HepG2 (cell line): ENCODE measurements around the gene ARAP3. TPM values are rescaled to one million over a fixed set of nuclear protein-coding genes. Genes with fewer than 3 reads are reported as not detected.

ENCODE experiments used
- DNMT1 ChIP-seq: sonication (generic); formaldehyde crosslinking; IDR thresholded peaks from 2 replicates; pipeline ENCODE4 v1.5.1; 2020; ENCODE audit warnings: mild to moderate bottlenecking, missing genetic modification reagents
- KLF13 ChIP-seq: sonication (generic); formaldehyde crosslinking; IDR thresholded peaks from 2 replicates; pipeline ENCODE4 v1.4.0; 2020; ENCODE audit warnings: mild to moderate bottlenecking, missing genetic modification reagents
- KLF16 ChIP-seq, 2 experiments: sonication (generic) in 1 of 2; formaldehyde crosslinking in 1 of 2; IDR thresholded peaks; 2 replicates each; pipeline versions ENCODE4 v1.6.1 to v1.8.0; 2016 to 2023; ENCODE audit warnings: missing genetic modification reagents in 2 of 2, missing compliant biosample characterization in 1 of 2
- MLLT10 ChIP-seq: sonication (generic); formaldehyde crosslinking; IDR thresholded peaks from 2 replicates; pipeline ENCODE4 v1.4.0; 2020; ENCODE audit warnings: missing genetic modification reagents
- NFE2L1 ChIP-seq: sonication (generic); formaldehyde crosslinking; IDR thresholded peaks from 2 replicates; pipeline ENCODE4 v1.4.0; 2020; ENCODE audit warnings: missing genetic modification reagents, mild to moderate bottlenecking, borderline replicate concordance
- POGZ ChIP-seq: sonication (generic); formaldehyde crosslinking; IDR thresholded peaks from 2 replicates; pipeline ENCODE4 v1.4.0; 2020; ENCODE audit warnings: mild to moderate bottlenecking, missing genetic modification reagents
- RAD51 ChIP-seq: fragments of 450-650 bp; IDR thresholded peaks from 2 replicates; pipeline ENCODE4 v1.6.1; 2016; ENCODE audit warnings: borderline replicate concordance
- RBM22 ChIP-seq: fragments of 200-400 bp; formaldehyde crosslinking; optimal IDR thresholded peaks from 2 replicates; pipeline ENCODE3; 2017; ENCODE audit warnings: mild to moderate bottlenecking, low read length, moderate library complexity
- TEAD2 ChIP-seq: sonication (generic); formaldehyde crosslinking; IDR thresholded peaks from 2 replicates; pipeline ENCODE4 v1.9.0; 2021; ENCODE audit warnings: missing genetic modification reagents
- ZFAT ChIP-seq: sonication (generic); formaldehyde crosslinking; conservative IDR thresholded peaks from 2 replicates; pipeline ENCODE4 v1.8.1; 2023; ENCODE audit warnings: missing genetic modification reagents, inconsistent platforms
- ZNF547 ChIP-seq: sonication (generic); formaldehyde crosslinking; IDR thresholded peaks from 2 replicates; pipeline ENCODE4 v1.5.1; 2020; ENCODE audit warnings: mild to moderate bottlenecking, missing genetic modification reagents
- ZNF773 ChIP-seq: sonication (generic); formaldehyde crosslinking; IDR thresholded peaks from 2 replicates; pipeline ENCODE4 v1.4.0; 2020; ENCODE audit warnings: missing genetic modification reagents, borderline replicate concordance
- ZNF790 ChIP-seq: sonication (generic); formaldehyde crosslinking; IDR thresholded peaks from 2 replicates; pipeline ENCODE4 v1.8.0; 2022; ENCODE audit warnings: missing genetic modification reagents, mild to moderate bottlenecking, borderline replicate concordance
- polyA plus RNA-seq, 8 experiments: library from polyadenylated mRNA; depleted of rRNA in 3 of 8; stranded (reverse) in 7 of 8; unstranded in 1 of 8; fragments of >200 nt; fragmentation: Illumina TruSeq in 4 of 8; extraction: Trizol in 4 of 8; gene quantifications; 2 replicates each; pipeline versions ENCODE4 v1.2.1 to v1.2.3, GENCODE V29; 2011 to 2016; ENCODE audit warnings: low read depth in 4 of 8, missing spikeins in 1 of 8, mixed read lengths in 1 of 8; ENCODE audit not compliant: insufficient read depth in 1 of 8
- total RNA-seq, 5 experiments: library from RNA; depleted of rRNA; stranded (reverse); fragments of >200 nt; fragmentation: Illumina TruSeq; extraction: Trizol; gene quantifications; 2 replicates each; pipeline ENCODE4 v1.2.3, GENCODE V29; 2016; ENCODE audit warnings: low read depth in 1 of 5
- TF ChIP-seq, protein P1 (sequence below): sonication (generic); formaldehyde crosslinking; IDR thresholded peaks from 2 replicates; pipeline ENCODE4 v1.5.1; 2020; ENCODE audit warnings: mild to moderate bottlenecking, missing genetic modification reagents, moderate library complexity
- TF ChIP-seq, protein P2 (sequence below): sonication (generic); formaldehyde crosslinking; IDR thresholded peaks from 2 replicates; pipeline ENCODE4 v1.8.0; 2022; ENCODE audit warnings: mild to moderate bottlenecking, missing genetic modification reagents, moderate library complexity
- TF ChIP-seq, protein P3 (sequence below): IDR thresholded peaks from 2 replicates; pipeline ENCODE4 v1.6.1; 2016
- TF ChIP-seq, protein P4 (sequence below): sonication (generic); formaldehyde crosslinking; IDR thresholded peaks from 2 replicates; pipeline ENCODE4 v1.4.0; 2020; ENCODE audit warnings: missing genetic modification reagents
- TF ChIP-seq, protein P5 (sequence below): sonication (generic); formaldehyde crosslinking; IDR thresholded peaks from 2 replicates; pipeline ENCODE4 v1.8.1; 2023; ENCODE audit warnings: missing genetic modification reagents, mild to moderate bottlenecking, borderline replicate concordance
- TF ChIP-seq, protein P6 (sequence below): sonication (generic); formaldehyde crosslinking; IDR thresholded peaks from 2 replicates; pipeline ENCODE4 v1.5.1; 2020; ENCODE audit warnings: missing genetic modification reagents, mild to moderate bottlenecking, borderline replicate concordance

The ARAP3 gene
- total and polyA plus RNA-seq, 2 of the 13 experiments (the other 11 are each of a cell fraction or from before 2014, with no cell fraction given) = 0.25 TPM; not detected in 1

DNA sequence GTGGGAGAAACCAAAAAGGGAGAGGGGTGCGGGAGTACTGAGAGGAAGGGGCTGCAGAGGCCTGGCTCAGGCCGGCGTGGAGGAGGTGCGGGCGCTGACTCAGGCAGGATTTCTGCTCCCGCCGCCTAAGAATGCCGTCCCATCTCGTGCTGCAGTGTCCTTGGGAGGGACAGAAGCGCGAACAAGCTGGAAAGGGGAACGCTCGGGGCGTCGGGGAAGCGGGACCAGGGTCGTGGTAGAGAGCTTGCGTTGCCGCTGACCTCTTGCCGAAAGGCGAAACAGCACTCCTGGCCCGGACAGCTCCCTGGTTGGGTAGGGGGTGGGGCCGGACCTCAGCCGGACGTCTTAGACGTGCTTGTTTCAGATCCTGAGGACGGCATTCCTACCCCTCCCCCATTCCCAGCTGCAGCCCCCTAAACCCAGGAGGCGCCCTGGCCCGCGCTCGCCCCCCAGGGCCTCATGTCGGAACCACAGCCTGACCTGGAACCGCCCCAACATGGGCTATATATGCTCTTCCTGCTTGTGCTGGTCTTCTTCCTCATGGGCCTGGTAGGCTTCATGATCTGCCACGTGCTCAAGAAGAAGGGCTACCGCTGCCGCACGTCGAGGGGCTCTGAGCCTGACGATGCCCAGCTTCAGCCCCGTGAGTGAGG lies 44.1 kb downstream of the ARAP3 start (continued):
- TF ChIP-seq, protein P1, sequence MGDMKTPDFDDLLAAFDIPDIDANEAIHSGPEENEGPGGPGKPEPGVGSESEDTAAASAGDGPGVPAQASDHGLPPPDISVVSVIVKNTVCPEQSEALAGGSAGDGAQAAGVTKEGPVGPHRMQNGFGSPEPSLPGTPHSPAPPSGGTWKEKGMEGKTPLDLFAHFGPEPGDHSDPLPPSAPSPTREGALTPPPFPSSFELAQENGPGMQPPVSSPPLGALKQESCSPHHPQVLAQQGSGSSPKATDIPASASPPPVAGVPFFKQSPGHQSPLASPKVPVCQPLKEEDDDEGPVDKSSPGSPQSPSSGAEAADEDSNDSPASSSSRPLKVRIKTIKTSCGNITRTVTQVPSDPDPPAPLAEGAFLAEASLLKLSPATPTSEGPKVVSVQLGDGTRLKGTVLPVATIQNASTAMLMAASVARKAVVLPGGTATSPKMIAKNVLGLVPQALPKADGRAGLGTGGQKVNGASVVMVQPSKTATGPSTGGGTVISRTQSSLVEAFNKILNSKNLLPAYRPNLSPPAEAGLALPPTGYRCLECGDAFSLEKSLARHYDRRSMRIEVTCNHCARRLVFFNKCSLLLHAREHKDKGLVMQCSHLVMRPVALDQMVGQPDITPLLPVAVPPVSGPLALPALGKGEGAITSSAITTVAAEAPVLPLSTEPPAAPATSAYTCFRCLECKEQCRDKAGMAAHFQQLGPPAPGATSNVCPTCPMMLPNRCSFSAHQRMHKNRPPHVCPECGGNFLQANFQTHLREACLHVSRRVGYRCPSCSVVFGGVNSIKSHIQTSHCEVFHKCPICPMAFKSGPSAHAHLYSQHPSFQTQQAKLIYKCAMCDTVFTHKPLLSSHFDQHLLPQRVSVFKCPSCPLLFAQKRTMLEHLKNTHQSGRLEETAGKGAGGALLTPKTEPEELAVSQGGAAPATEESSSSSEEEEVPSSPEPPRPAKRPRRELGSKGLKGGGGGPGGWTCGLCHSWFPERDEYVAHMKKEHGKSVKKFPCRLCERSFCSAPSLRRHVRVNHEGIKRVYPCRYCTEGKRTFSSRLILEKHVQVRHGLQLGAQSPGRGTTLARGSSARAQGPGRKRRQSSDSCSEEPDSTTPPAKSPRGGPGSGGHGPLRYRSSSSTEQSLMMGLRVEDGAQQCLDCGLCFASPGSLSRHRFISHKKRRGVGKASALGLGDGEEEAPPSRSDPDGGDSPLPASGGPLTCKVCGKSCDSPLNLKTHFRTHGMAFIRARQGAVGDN (CRISPR knock-in tag) = peak; percentile 50
- TF ChIP-seq ZFAT (CRISPR knock-in tag) = no peak
- TF ChIP-seq, protein P2, sequence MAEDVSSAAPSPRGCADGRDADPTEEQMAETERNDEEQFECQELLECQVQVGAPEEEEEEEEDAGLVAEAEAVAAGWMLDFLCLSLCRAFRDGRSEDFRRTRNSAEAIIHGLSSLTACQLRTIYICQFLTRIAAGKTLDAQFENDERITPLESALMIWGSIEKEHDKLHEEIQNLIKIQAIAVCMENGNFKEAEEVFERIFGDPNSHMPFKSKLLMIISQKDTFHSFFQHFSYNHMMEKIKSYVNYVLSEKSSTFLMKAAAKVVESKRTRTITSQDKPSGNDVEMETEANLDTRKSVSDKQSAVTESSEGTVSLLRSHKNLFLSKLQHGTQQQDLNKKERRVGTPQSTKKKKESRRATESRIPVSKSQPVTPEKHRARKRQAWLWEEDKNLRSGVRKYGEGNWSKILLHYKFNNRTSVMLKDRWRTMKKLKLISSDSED = no peak
- TF ChIP-seq NFE2L1 (CRISPR knock-in tag) = no peak
- TF ChIP-seq KLF16 (CRISPR knock-in tag; IDR thresholded peaks at IDR 0.05) = peak in 1 of 2 experiments; percentile 59; a peak in 1 of 4 replicates
- TF ChIP-seq RAD51 = no peak
- TF ChIP-seq, protein P3, sequence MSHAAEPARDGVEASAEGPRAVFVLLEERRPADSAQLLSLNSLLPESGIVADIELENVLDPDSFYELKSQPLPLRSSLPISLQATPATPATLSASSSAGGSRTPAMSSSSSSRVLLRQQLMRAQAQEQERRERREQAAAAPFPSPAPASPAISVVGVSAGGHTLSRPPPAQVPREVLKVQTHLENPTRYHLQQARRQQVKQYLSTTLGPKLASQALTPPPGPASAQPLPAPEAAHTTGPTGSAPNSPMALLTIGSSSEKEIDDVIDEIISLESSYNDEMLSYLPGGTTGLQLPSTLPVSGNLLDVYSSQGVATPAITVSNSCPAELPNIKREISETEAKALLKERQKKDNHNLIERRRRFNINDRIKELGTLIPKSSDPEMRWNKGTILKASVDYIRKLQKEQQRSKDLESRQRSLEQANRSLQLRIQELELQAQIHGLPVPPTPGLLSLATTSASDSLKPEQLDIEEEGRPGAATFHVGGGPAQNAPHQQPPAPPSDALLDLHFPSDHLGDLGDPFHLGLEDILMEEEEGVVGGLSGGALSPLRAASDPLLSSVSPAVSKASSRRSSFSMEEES (CRISPR knock-in tag) = no peak
- TF ChIP-seq TEAD2 (CRISPR knock-in tag) = no peak
- TF ChIP-seq, protein P4, sequence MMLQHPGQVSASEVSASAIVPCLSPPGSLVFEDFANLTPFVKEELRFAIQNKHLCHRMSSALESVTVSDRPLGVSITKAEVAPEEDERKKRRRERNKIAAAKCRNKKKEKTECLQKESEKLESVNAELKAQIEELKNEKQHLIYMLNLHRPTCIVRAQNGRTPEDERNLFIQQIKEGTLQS (CRISPR knock-in tag) = no peak
- no peak for TF ChIP-seq MLLT10
- no peak for TF ChIP-seq DNMT1
- TF ChIP-seq, protein P5, sequence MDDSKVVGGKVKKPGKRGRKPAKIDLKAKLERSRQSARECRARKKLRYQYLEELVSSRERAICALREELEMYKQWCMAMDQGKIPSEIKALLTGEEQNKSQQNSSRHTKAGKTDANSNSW (CRISPR knock-in tag) = no peak
- TF ChIP-seq ZNF773 = no peak
- no peak; the same call in 1 of the 2 replicates for TF ChIP-seq POGZ (CRISPR knock-in tag)
- TF ChIP-seq ZNF790 (CRISPR knock-in tag) = no peak
- no peak; the same call in 1 of the 2 replicates for TF ChIP-seq ZNF547 (CRISPR knock-in tag)
- no peak for TF ChIP-seq KLF13 (CRISPR knock-in tag)
- TF ChIP-seq, protein P6, sequence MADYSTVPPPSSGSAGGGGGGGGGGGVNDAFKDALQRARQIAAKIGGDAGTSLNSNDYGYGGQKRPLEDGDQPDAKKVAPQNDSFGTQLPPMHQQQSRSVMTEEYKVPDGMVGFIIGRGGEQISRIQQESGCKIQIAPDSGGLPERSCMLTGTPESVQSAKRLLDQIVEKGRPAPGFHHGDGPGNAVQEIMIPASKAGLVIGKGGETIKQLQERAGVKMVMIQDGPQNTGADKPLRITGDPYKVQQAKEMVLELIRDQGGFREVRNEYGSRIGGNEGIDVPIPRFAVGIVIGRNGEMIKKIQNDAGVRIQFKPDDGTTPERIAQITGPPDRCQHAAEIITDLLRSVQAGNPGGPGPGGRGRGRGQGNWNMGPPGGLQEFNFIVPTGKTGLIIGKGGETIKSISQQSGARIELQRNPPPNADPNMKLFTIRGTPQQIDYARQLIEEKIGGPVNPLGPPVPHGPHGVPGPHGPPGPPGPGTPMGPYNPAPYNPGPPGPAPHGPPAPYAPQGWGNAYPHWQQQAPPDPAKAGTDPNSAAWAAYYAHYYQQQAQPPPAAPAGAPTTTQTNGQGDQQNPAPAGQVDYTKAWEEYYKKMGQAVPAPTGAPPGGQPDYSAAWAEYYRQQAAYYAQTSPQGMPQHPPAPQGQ = no peak
- no peak for TF ChIP-seq RBM22
